Lower lobe of right lung (tissue), 2 donors: ENCODE measurements around the gene IMP3. TPM values are rescaled to one million over a fixed set of nuclear protein-coding genes. Genes with fewer than 3 reads are reported as not detected.
A peak's percentile ranks its signal among the peaks of the same experiment; 100 is the strongest.

Experiments
- ATAC-seq, 2 donors: fragments of 200-7000 bp; cut with Tn5 transposase; one replicate each; pipeline ENCODE4 v1.9.1; 2020 to 2022; ENCODE audit warnings: mild to moderate bottlenecking in 2 of 2, moderate library complexity in 2 of 2
- DNase-seq: peaks from one replicate; pipeline ENCODE4 v3.0.0-alpha.2; 2020
- H3K27ac ChIP-seq: fragments of 200-600 bp; one replicate; pipeline ENCODE4 v1.8.0; 2022
- H3K27me3 ChIP-seq: fragments of 200-600 bp; one replicate; pipeline ENCODE4 v1.8.0; 2022; ENCODE audit warnings: low read depth
- H3K36me3 ChIP-seq: fragments of 200-600 bp; one replicate; pipeline ENCODE4 v1.8.0; 2022; ENCODE audit warnings: mild to moderate bottlenecking
- H3K4me1 ChIP-seq: fragments of 200-600 bp; one replicate; pipeline ENCODE4 v1.8.0; 2022
- H3K4me3 ChIP-seq: fragments of 200-600 bp; one replicate; pipeline ENCODE4 v1.8.0; 2022; ENCODE audit warnings: mild to moderate bottlenecking
- H3K9me3 ChIP-seq: fragments of 200-600 bp; one replicate; pipeline ENCODE4 v1.8.0; 2022
- CTCF ChIP-seq: fragments of 200-600 bp; IDR thresholded peaks from one replicate; pipeline ENCODE4 v1.8.0; 2022; ENCODE audit warnings: antibody characterized with exemption, mild to moderate bottlenecking
- intact Hi-C: fragments of 100-400 bp; cut with DNase I; formaldehyde crosslinking; loops from one replicate; pipeline ENCODE4 v1.11.0; 2022
- total RNA-seq: library from RNA; stranded (reverse); fragmentation: NEBNext Ultra II Directional; extraction: Animal tissue kit (Norgen Biotek cat#: 25700); gene quantifications from one replicate; pipeline ENCODE4 v1.2.1, GENCODE V29; 2021
- donor health status: DM: no; HTN: yes; CAD: no; lungs with severe emphysema.

IMP3 gene
- total RNA-seq, 1 donor from 2014 or later, result 56.5 TPM

- Histone ChIP-seq H3K36me3 (peaks cover 17% of the 10 kb centered on the region), H3K4me3 (peak overlapping the region; percentile 82), H3K4me1 (peaks cover 41% of the 10 kb centered on the region), H3K9me3 (no peaks in the 10 kb centered on the region), H3K27ac (peak overlapping the region; percentile 95), H3K27me3 (no peaks in the 10 kb centered on the region)
- intact Hi-C loops, result no loop called here
- DNase-seq, result no peak
- TF ChIP-seq CTCF, result no peak
- ATAC-seq, result no peak
Observed at GRCh38 chr15:75646112-75646943, 6.3 kb upstream of the IMP3 start.

GRCh38 chr15:75644376-75644775 is 4.4 kb upstream of the IMP3 start:
- intact Hi-C loops, result no loop called here
- H3K36me3 ChIP-seq, result peaks cover under 1% of the 10 kb centered on the region
- no peak overlapping the region for H3K27ac ChIP-seq
- no peaks in the 10 kb centered on the region for H3K27me3 ChIP-seq
- ATAC-seq (no peak), DNase-seq (no peak)
- H3K4me3 ChIP-seq, result no peak overlapping the region
- no peak for TF ChIP-seq CTCF
- peaks cover 29% of the 10 kb centered on the region for H3K4me1 ChIP-seq
- no peaks in the 10 kb centered on the region for H3K9me3 ChIP-seq

- no peak overlapping the region for H3K4me3 ChIP-seq
- H3K9me3 ChIP-seq, result no peaks in the 10 kb centered on the region
- no peak for DNase-seq
- intact Hi-C loops, result no loop called here
- no peak for ATAC-seq
- no peaks in the 10 kb centered on the region for H3K27me3 ChIP-seq
- peaks cover 42% of the 10 kb centered on the region for H3K4me1 ChIP-seq
- TF ChIP-seq CTCF, result no peak
- H3K36me3 ChIP-seq, result no peaks in the 10 kb centered on the region
- no peak overlapping the region for H3K27ac ChIP-seq
Observed at GRCh38 chr15:75641603-75642002, 1.6 kb upstream of the IMP3 start.

- no peaks in the 10 kb centered on the region for H3K36me3 ChIP-seq
- intact Hi-C loops, result no loop called here
- DNase-seq (no peak), ATAC-seq (no peak)
- no peak overlapping the region for H3K4me3 ChIP-seq
- no peaks in the 10 kb centered on the region for H3K27me3 ChIP-seq
- no peaks in the 10 kb centered on the region for H3K9me3 ChIP-seq
- peak overlapping the region; percentile 94 for H3K27ac ChIP-seq
- no peak for TF ChIP-seq CTCF
- H3K4me1 ChIP-seq, result peaks cover 37% of the 10 kb centered on the region
Observed at GRCh38 chr15:75641179-75641503, 1.1 kb upstream of the IMP3 start.

GRCh38 chr15:75640483-75641178 is 607 bp upstream of the IMP3 start:
- H3K27ac ChIP-seq, result peak overlapping the region; percentile 94
- peak overlapping the region; percentile 76 for H3K4me3 ChIP-seq
- H3K36me3 ChIP-seq, result no peaks in the 10 kb centered on the region
- ATAC-seq (peak; percentile 34 to 46), DNase-seq (peak; percentile 70)
- H3K9me3 ChIP-seq, result no peaks in the 10 kb centered on the region
- no peaks in the 10 kb centered on the region for H3K27me3 ChIP-seq
- intact Hi-C loops, result no loop called here
- TF ChIP-seq CTCF, result no peak
- H3K4me1 ChIP-seq, result peaks cover 34% of the 10 kb centered on the region
